Vagina (tissue), 2 donors: Measurements from ENCODE around the gene NTRK1. TPM values are rescaled to one million over a fixed set of nuclear protein-coding genes. Genes with fewer than 3 reads are reported as not detected.

ENCODE experiments used
- DNase-seq, 2 donors: peaks; one replicate each; pipeline ENCODE4 v3.0.0-alpha.2; 2017; ENCODE audit errors: extremely low spot score in 2 of 2
- H3K27ac ChIP-seq: fragments of 200-600 bp; sonication (generic); one replicate; pipeline ENCODE4 v1.5.1; 2019
- H3K27me3 ChIP-seq: fragments of 200-600 bp; sonication (generic); one replicate; pipeline ENCODE4 v1.5.1; 2019
- H3K36me3 ChIP-seq, 2 donors: fragments of 200-600 bp; sonication (generic); one replicate each; pipeline ENCODE4 v1.5.1; 2017 to 2019
- H3K4me1 ChIP-seq: fragments of 200-600 bp; sonication (generic); one replicate; pipeline ENCODE4 v1.5.1; 2019
- H3K4me3 ChIP-seq, 2 donors: fragments of 200-600 bp; sonication (generic); 1 replicate in 1 of 2; 2 replicates in 1 of 2; pipeline ENCODE4 v1.5.1; 2016 to 2019
- H3K9me3 ChIP-seq: fragments of 200-600 bp; sonication (generic); one replicate; pipeline ENCODE4 v1.5.1; 2019
- CTCF ChIP-seq, 3 experiments: fragments of 450-650 bp in 2 of 3; fragments of 200-600 bp in 1 of 3; sonication (generic) in 1 of 3; IDR thresholded peaks; one replicate each; pipeline ENCODE4 v1.5.1; 2017 to 2019; ENCODE audit warnings: antibody characterized with exemption in 3 of 3, mild to moderate bottlenecking in 2 of 3, moderate library complexity in 2 of 3
- POLR2A ChIP-seq, 2 donors: fragments of 450-650 bp; IDR thresholded peaks; one replicate each; pipeline ENCODE4 v1.6.1; 2017; ENCODE audit warnings: antibody characterized with exemption in 2 of 2, mild to moderate bottlenecking in 2 of 2, moderate library complexity in 2 of 2
- POLR2AphosphoS5 ChIP-seq, 2 donors: sonication (generic); formaldehyde crosslinking; IDR thresholded peaks; one replicate each; pipeline ENCODE4 v1.9.0; 2017; ENCODE audit warnings: antibody characterized with exemption in 2 of 2, mild to moderate bottlenecking in 2 of 2, low read depth in 1 of 2; ENCODE audit not compliant: insufficient read depth in 1 of 2
- intact Hi-C: fragments of 100-400 bp; cut with DNase I; formaldehyde crosslinking; loops from one replicate; pipeline ENCODE4 v1.15.1; 2023
- total RNA-seq: library from RNA; depleted of rRNA; stranded (reverse); fragments of >200 nt; gene quantifications from one replicate; pipeline ENCODE4 v1.2.3, GENCODE V29; 2016

The NTRK1 gene
- total RNA-seq, 1 donor from 2014 or later: 2.9 TPM

- no peaks in the 10 kb centered on the region for H3K27me3 ChIP-seq
- no peak overlapping the region for H3K27ac ChIP-seq
- intact Hi-C loops: no loop called here
Observed at GRCh38 chr1:156845055-156845952, 15.4 kb upstream of the NTRK1 start.

GRCh38 chr1:156845953-156846545 is 14.6 kb upstream of the NTRK1 start:
- Histone ChIP-seq H3K27ac (no peak overlapping the region), H3K4me3 (no peak overlapping the region), H3K4me1 (peaks cover 5% of the 10 kb centered on the region), H3K36me3 (no peaks in the 10 kb centered on the region), H3K9me3 (no peaks in the 10 kb centered on the region), H3K27me3 (no peaks in the 10 kb centered on the region)
- DNase-seq: no peak
- TF ChIP-seq POLR2AphosphoS5 (IDR thresholded peaks at IDR 0.05; ENCODE audit: insufficient read depth in 1 of 2, low read depth in 1 of 2) (no peak), CTCF (IDR thresholded peaks at IDR 0.05) (no peak), POLR2A (IDR thresholded peaks at IDR 0.05) (no peak)
- intact Hi-C loops: no loop called here

More at GRCh38 chr1:156845055-156845952, 15.4 kb upstream of the NTRK1 start:
- no peak for DNase-seq
- Histone ChIP-seq H3K9me3 (no peaks in the 10 kb centered on the region), H3K4me3 (no peak overlapping the region), H3K4me1 (peaks cover 5% of the 10 kb centered on the region), H3K36me3 (no peaks in the 10 kb centered on the region)
- TF ChIP-seq POLR2A (IDR thresholded peaks at IDR 0.05): no peak
- no peak for TF ChIP-seq POLR2AphosphoS5 (IDR thresholded peaks at IDR 0.05; ENCODE audit: insufficient read depth in 1 of 2, low read depth in 1 of 2)
- no peak for TF ChIP-seq CTCF (IDR thresholded peaks at IDR 0.05)

GRCh38 chr1:156846643-156847042 is 14.0 kb upstream of the NTRK1 start:
- no peak for DNase-seq
- H3K36me3 ChIP-seq: no peaks in the 10 kb centered on the region
- no peak overlapping the region for H3K27ac ChIP-seq
- intact Hi-C loops: no loop called here
- no peak overlapping the region for H3K4me3 ChIP-seq
- TF ChIP-seq CTCF (IDR thresholded peaks at IDR 0.05) (no peak), POLR2AphosphoS5 (IDR thresholded peaks at IDR 0.05; ENCODE audit: insufficient read depth in 1 of 2, low read depth in 1 of 2) (no peak), POLR2A (IDR thresholded peaks at IDR 0.05) (no peak)
- H3K4me1 ChIP-seq: peaks cover 5% of the 10 kb centered on the region
- H3K9me3 ChIP-seq: no peaks in the 10 kb centered on the region
- no peaks in the 10 kb centered on the region for H3K27me3 ChIP-seq

GRCh38 chr1:156847591-156848460 is 12.8 kb upstream of the NTRK1 start:
- TF ChIP-seq POLR2AphosphoS5 (IDR thresholded peaks at IDR 0.05; ENCODE audit: insufficient read depth in 1 of 2, low read depth in 1 of 2): no peak
- no peak for TF ChIP-seq POLR2A (IDR thresholded peaks at IDR 0.05)
- TF ChIP-seq CTCF (IDR thresholded peaks at IDR 0.05): no peak
- no peaks in the 10 kb centered on the region for H3K36me3 ChIP-seq
- DNase-seq: no peak
- intact Hi-C loops: no loop called here
- peaks cover 12% of the 10 kb centered on the region for H3K4me1 ChIP-seq
- no peak overlapping the region for H3K27ac ChIP-seq
- no peaks in the 10 kb centered on the region for H3K9me3 ChIP-seq
- H3K27me3 ChIP-seq: no peaks in the 10 kb centered on the region
- no peak overlapping the region for H3K4me3 ChIP-seq
